WERI-Rb-1 (cell line): Measurements from ENCODE around the gene MAMDC4.
A peak's percentile ranks its signal among the peaks of the same experiment; 100 is the strongest.

Experiments
- DNase-seq: peaks from one replicate; pipeline ENCODE4 v3.0.0-alpha.2; 2020
- H3K27ac ChIP-seq: fragments of 250-450 bp; sonication (Bioruptor Pico); 2 replicates; pipeline ENCODE4 v1.5.1; 2020; ENCODE audit warnings: mild to moderate bottlenecking, moderate library complexity
- H3K27me3 ChIP-seq: fragments of 250-450 bp; sonication (Bioruptor Pico); 2 replicates; pipeline ENCODE4 v1.5.1; 2021; ENCODE audit warnings: mild to moderate bottlenecking, low read depth, moderate library complexity; ENCODE audit not compliant: insufficient read depth, severe bottlenecking
- H3K36me3 ChIP-seq: fragments of 250-450 bp; sonication (Bioruptor Pico); 2 replicates; pipeline ENCODE4 v1.5.1; 2020; ENCODE audit warnings: mild to moderate bottlenecking, moderate library complexity
- H3K4me3 ChIP-seq: 2 replicates; pipeline ENCODE4 v1.5.1; 2011; ENCODE audit warnings: low read depth, mild to moderate bottlenecking, control low read depth, low read length
- H3K9me3 ChIP-seq: fragments of 250-450 bp; sonication (Bioruptor Pico); 2 replicates; pipeline ENCODE4 v1.5.1; 2021; ENCODE audit warnings: mild to moderate bottlenecking, moderate library complexity; ENCODE audit not compliant: severe bottlenecking
- CTCF ChIP-seq: IDR thresholded peaks from 2 replicates; pipeline ENCODE4 v1.5.1; 2011; ENCODE audit warnings: low read depth, mild to moderate bottlenecking, control low read depth, inconsistent platforms, low read length

The MAMDC4 gene

GRCh38 chr9:136824496-136825225, 27.5 kb upstream of the MAMDC4 start:
- no peak overlapping the region for H3K4me3 ChIP-seq
- H3K9me3 ChIP-seq: no peaks in the 10 kb centered on the region
- no peak overlapping the region for H3K27ac ChIP-seq
- TF ChIP-seq CTCF: no peak
- no peak for DNase-seq
- peaks cover 66% of the 10 kb centered on the region for H3K36me3 ChIP-seq
- H3K27me3 ChIP-seq: no peaks in the 10 kb centered on the region

- no peak for DNase-seq
- peak; percentile 17; the same call in 1 of the 2 replicates for TF ChIP-seq CTCF
- H3K4me3 ChIP-seq: no peak overlapping the region
- H3K27ac ChIP-seq: no peak overlapping the region
- peaks cover 74% of the 10 kb centered on the region for H3K36me3 ChIP-seq
- H3K27me3 ChIP-seq: no peaks in the 10 kb centered on the region
- no peaks in the 10 kb centered on the region for H3K9me3 ChIP-seq
These were observed 26.6 kb upstream of the MAMDC4 start for GRCh38 chr9:136825295-136826187.

- no peak for TF ChIP-seq CTCF
- no peaks in the 10 kb centered on the region for H3K9me3 ChIP-seq
- no peak overlapping the region for H3K27ac ChIP-seq
- no peak for DNase-seq
- H3K36me3 ChIP-seq: peaks cover 75% of the 10 kb centered on the region
- H3K27me3 ChIP-seq: no peaks in the 10 kb centered on the region
- no peak overlapping the region for H3K4me3 ChIP-seq
These were observed 26.0 kb upstream of the MAMDC4 start for GRCh38 chr9:136826188-136826541.

GRCh38 chr9:136826703-136827582, 25.2 kb upstream of the MAMDC4 start:
- no peak overlapping the region for H3K27ac ChIP-seq
- peaks cover 83% of the 10 kb centered on the region for H3K36me3 ChIP-seq
- H3K4me3 ChIP-seq: no peak overlapping the region
- TF ChIP-seq CTCF: no peak
- no peaks in the 10 kb centered on the region for H3K9me3 ChIP-seq
- no peak for DNase-seq
- H3K27me3 ChIP-seq: no peaks in the 10 kb centered on the region

GRCh38 chr9:136827794-136828473, 24.2 kb upstream of the MAMDC4 start:
- no peak overlapping the region for H3K4me3 ChIP-seq
- DNase-seq: no peak
- H3K27ac ChIP-seq: no peak overlapping the region
- no peaks in the 10 kb centered on the region for H3K27me3 ChIP-seq
- TF ChIP-seq CTCF: no peak
- H3K36me3 ChIP-seq: peaks cover 90% of the 10 kb centered on the region
- no peaks in the 10 kb centered on the region for H3K9me3 ChIP-seq
